IPS-18c (cell line): ENCODE data around the gene GMPS.

Experiments
- H3K4me3 ChIP-seq: 2 replicates; pipeline ENCODE4 v1.7.0; 2013; ENCODE audit warnings: low read depth, mild to moderate bottlenecking, low read length, moderate library complexity; ENCODE audit not compliant: insufficient read depth
- H3K9me3 ChIP-seq: one replicate; pipeline ENCODE4 v1.6.1; 2013; ENCODE audit warnings: mild to moderate bottlenecking, low read length, moderate library complexity; ENCODE audit not compliant: control insufficient read depth, insufficient read depth

Gene GMPS

GRCh38 chr3:155906900-155907299 is 36.5 kb downstream of the GMPS start:
- Histone ChIP-seq H3K4me3 (no peak overlapping the region), H3K9me3 (no peaks in the 10 kb centered on the region)

- no peaks in the 10 kb centered on the region for H3K9me3 ChIP-seq
- H3K4me3 ChIP-seq: no peak overlapping the region
Observed at GRCh38 chr3:155908086-155908485, 37.6 kb downstream of the GMPS start.

- no peak overlapping the region for H3K4me3 ChIP-seq
- no peaks in the 10 kb centered on the region for H3K9me3 ChIP-seq
Observed at GRCh38 chr3:155908605-155909004, 38.2 kb downstream of the GMPS start.

- no peaks in the 10 kb centered on the region for H3K9me3 ChIP-seq
- no peak overlapping the region for H3K4me3 ChIP-seq
Observed at GRCh38 chr3:155912090-155912489, 41.6 kb downstream of the GMPS start.

GRCh38 chr3:155912579-155913190 is 42.2 kb downstream of the GMPS start:
- H3K4me3 ChIP-seq: no peak overlapping the region

GRCh38 chr3:155917781-155918180 is 47.3 kb downstream of the GMPS start:
- H3K9me3 ChIP-seq: no peaks in the 10 kb centered on the region
- no peak overlapping the region for H3K4me3 ChIP-seq

More at GRCh38 chr3:155912579-155913190, 42.2 kb downstream of the GMPS start:
- H3K9me3 ChIP-seq: no peaks in the 10 kb centered on the region

- H3K9me3 ChIP-seq: no peaks in the 10 kb centered on the region
- H3K4me3 ChIP-seq: no peak overlapping the region
Observed at GRCh38 chr3:155919728-155920127, 49.3 kb downstream of the GMPS start.

- H3K9me3 ChIP-seq: no peaks in the 10 kb centered on the region
- H3K4me3 ChIP-seq: no peak overlapping the region
Observed at GRCh38 chr3:155921486-155921885, 51.0 kb downstream of the GMPS start.

GRCh38 chr3:155934230-155934629 is 63.8 kb downstream of the GMPS start:
- H3K9me3 ChIP-seq: no peaks in the 10 kb centered on the region
- H3K4me3 ChIP-seq: no peak overlapping the region

- Histone ChIP-seq H3K9me3 (no peaks in the 10 kb centered on the region), H3K4me3 (no peak overlapping the region)
Observed at GRCh38 chr3:155938409-155938808, 68.0 kb downstream of the GMPS start.

- Histone ChIP-seq H3K4me3 (no peak overlapping the region), H3K9me3 (no peaks in the 10 kb centered on the region)
Observed at GRCh38 chr3:155941354-155941753, 70.9 kb downstream of the GMPS start.

GRCh38 chr3:155944081-155944480 is 73.6 kb downstream of the GMPS start:
- Histone ChIP-seq H3K4me3 (no peak overlapping the region), H3K9me3 (no peaks in the 10 kb centered on the region)

GRCh38 chr3:155946178-155946577 is 75.7 kb downstream of the GMPS start:
- Histone ChIP-seq H3K9me3 (no peaks in the 10 kb centered on the region), H3K4me3 (no peak overlapping the region)

GRCh38 chr3:155948476-155948875 is 78.0 kb downstream of the GMPS start:
- Histone ChIP-seq H3K9me3 (no peaks in the 10 kb centered on the region), H3K4me3 (no peak overlapping the region)

- Histone ChIP-seq H3K9me3 (no peaks in the 10 kb centered on the region), H3K4me3 (no peak overlapping the region)
Observed at GRCh38 chr3:155949453-155950217, 79.2 kb downstream of the GMPS start.

- Histone ChIP-seq H3K9me3 (no peaks in the 10 kb centered on the region), H3K4me3 (no peak overlapping the region)
Observed at GRCh38 chr3:155956508-155957411, 86.3 kb downstream of the GMPS start.

GRCh38 chr3:155957412-155957880 is 87.0 kb downstream of the GMPS start:
- no peaks in the 10 kb centered on the region for H3K9me3 ChIP-seq

GRCh38 chr3:155958676-155959075 is 88.2 kb downstream of the GMPS start:
- H3K9me3 ChIP-seq: no peaks in the 10 kb centered on the region
- H3K4me3 ChIP-seq: no peak overlapping the region

More at GRCh38 chr3:155957412-155957880, 87.0 kb downstream of the GMPS start:
- H3K4me3 ChIP-seq: no peak overlapping the region
